HG03066 (cell line): ENCODE data around the gene ADARB2.

ENCODE experiments used
- ATAC-seq: cut with Tn5 transposase; IDR thresholded peaks from one replicate; pipeline ENCODE4 v1.9.1; 2021; ENCODE audit warnings: low read depth; ENCODE audit not compliant: unreplicated experiment

ADARB2 gene

GRCh38 chr10:1515121-1515779 is 222.1 kb downstream of the ADARB2 start:
- ATAC-seq: no peak

GRCh38 chr10:1514681-1515080 is 222.6 kb downstream of the ADARB2 start:
- no peak for ATAC-seq

GRCh38 chr10:1513221-1513620 is 224.1 kb downstream of the ADARB2 start:
- no peak for ATAC-seq

- no peak for ATAC-seq
Observed at GRCh38 chr10:1509011-1509530, 228.3 kb downstream of the ADARB2 start.

- ATAC-seq: no peak
Observed at GRCh38 chr10:1508096-1508495, 229.2 kb downstream of the ADARB2 start.

GRCh38 chr10:1507436-1507835 is 229.9 kb downstream of the ADARB2 start:
- ATAC-seq: no peak

- ATAC-seq: no peak
Observed at GRCh38 chr10:1504940-1505339, 232.4 kb downstream of the ADARB2 start.

- ATAC-seq: no peak
Observed at GRCh38 chr10:1504286-1504685, 233.0 kb downstream of the ADARB2 start.

GRCh38 chr10:1502451-1502850 is 234.9 kb downstream of the ADARB2 start:
- no peak for ATAC-seq

GRCh38 chr10:1499359-1499957 is 237.9 kb downstream of the ADARB2 start:
- no peak for ATAC-seq

GRCh38 chr10:1498746-1499358 is 238.5 kb downstream of the ADARB2 start:
- ATAC-seq: no peak

- ATAC-seq: no peak
Observed at GRCh38 chr10:1495915-1496517, 241.3 kb downstream of the ADARB2 start.

GRCh38 chr10:1492641-1493040 is 244.7 kb downstream of the ADARB2 start:
- no peak for ATAC-seq

GRCh38 chr10:1491901-1492300 is 245.4 kb downstream of the ADARB2 start:
- no peak for ATAC-seq

GRCh38 chr10:1489801-1490200 is 247.5 kb downstream of the ADARB2 start:
- ATAC-seq: no peak

GRCh38 chr10:1488970-1489548 is 248.3 kb downstream of the ADARB2 start:
- ATAC-seq: peak; percentile 98

GRCh38 chr10:1486841-1487687 is 250.3 kb downstream of the ADARB2 start:
- no peak for ATAC-seq

GRCh38 chr10:1485357-1485756 is 252.0 kb downstream of the ADARB2 start:
- ATAC-seq: no peak

- ATAC-seq: no peak
Observed at GRCh38 chr10:1483826-1484225, 253.5 kb downstream of the ADARB2 start.

- ATAC-seq: no peak
Observed at GRCh38 chr10:1483246-1483645, 254.1 kb downstream of the ADARB2 start.
